Lower leg skin (tissue), 3 donors: ENCODE results near the gene MMS22L.

Experiments
- CTCF ChIP-seq, 3 donors: fragments of 450-650 bp; IDR thresholded peaks; one replicate each; pipeline ENCODE4 v1.5.1; 2016; ENCODE audit warnings: antibody characterized with exemption in 3 of 3, mild to moderate bottlenecking in 3 of 3, moderate library complexity in 2 of 3
- POLR2A ChIP-seq, 2 donors: fragments of 450-650 bp; IDR thresholded peaks; one replicate each; pipeline ENCODE4 v1.6.1; 2016 to 2017; ENCODE audit warnings: antibody characterized with exemption in 2 of 2, mild to moderate bottlenecking in 1 of 2, moderate library complexity in 1 of 2

DNA sequence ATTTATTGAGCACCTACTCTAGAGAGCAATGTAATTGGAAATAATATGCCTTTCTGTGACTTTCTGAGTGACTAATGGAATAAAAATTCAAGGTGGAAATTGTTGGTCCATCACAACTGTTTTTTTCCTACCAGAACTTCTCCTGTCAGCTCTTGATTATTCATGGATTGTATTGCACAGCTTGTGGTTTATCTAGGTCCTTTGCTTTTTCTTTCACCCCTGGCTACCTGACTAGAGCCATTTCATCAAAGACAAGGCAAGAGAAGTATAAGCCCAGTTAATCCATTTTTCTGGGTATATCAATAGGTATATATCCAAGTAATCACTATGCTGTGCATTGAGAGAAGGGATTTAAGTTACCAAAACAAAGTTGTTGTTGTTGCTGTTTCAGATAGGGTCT is 168.4 kb downstream of the MMS22L start:
- no peak for TF ChIP-seq CTCF (IDR thresholded peaks at IDR 0.05)
- TF ChIP-seq POLR2A (IDR thresholded peaks at IDR 0.05): no peak
